GM12865 (cell line): ENCODE measurements around the gene EHD1.

Source experiments
- DNase-seq: peaks from one replicate; pipeline ENCODE4 v3.0.0; 2010; ENCODE audit warnings: low read depth
- H3K4me3 ChIP-seq: 2 replicates; pipeline ENCODE4 v1.5.1; 2011; ENCODE audit warnings: mild to moderate bottlenecking, low read depth, low read length, control low read depth
- CTCF ChIP-seq: IDR thresholded peaks from 2 replicates; pipeline ENCODE4 v1.5.1; 2011; ENCODE audit warnings: low read length, control low read depth, low read depth, inconsistent platforms; ENCODE audit not compliant: insufficient read depth; ENCODE audit errors: missing control alignments

The EHD1 gene

DNA sequence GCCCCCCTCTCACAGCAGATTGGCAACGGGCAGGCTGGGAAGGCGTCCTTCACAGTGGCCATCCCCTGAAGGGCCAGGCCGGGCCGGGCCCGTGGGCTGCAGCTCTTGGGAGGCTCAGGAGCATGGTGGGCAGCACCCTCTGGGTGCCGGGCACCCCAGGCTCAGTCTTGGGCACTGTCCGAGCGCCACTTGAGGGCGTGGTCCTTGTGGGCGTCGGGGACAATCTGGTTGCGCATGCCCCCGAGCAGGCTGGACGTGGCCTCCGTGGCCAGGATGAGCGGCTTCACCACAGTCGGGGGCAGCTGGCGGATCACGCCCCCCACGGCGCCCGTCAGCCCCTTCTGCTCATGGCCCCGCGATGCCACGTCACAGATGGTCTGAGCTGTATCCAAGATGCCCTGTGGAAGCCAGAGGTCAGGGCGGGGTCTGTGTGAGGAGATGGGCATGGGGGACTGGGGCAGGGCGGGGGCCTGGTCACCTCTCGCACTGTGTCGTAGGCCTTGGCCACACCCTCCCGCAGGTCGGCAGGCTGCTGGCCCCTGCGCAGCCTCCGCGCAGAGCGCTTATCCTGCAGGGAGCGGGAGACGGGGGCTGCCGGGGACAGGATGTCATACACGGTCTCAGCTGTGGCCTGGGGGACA, 16.5 kb upstream of the EHD1 start:
- H3K4me3 ChIP-seq, result no peak overlapping the region
- no peak for TF ChIP-seq CTCF
- no peak for DNase-seq

- peak; percentile 91 for DNase-seq
- TF ChIP-seq CTCF, result peak; percentile 99
- H3K4me3 ChIP-seq, result no peak overlapping the region
Observed at GRCh38 chr11:64894070-64894811, 15.8 kb upstream of the EHD1 start.

DNA sequence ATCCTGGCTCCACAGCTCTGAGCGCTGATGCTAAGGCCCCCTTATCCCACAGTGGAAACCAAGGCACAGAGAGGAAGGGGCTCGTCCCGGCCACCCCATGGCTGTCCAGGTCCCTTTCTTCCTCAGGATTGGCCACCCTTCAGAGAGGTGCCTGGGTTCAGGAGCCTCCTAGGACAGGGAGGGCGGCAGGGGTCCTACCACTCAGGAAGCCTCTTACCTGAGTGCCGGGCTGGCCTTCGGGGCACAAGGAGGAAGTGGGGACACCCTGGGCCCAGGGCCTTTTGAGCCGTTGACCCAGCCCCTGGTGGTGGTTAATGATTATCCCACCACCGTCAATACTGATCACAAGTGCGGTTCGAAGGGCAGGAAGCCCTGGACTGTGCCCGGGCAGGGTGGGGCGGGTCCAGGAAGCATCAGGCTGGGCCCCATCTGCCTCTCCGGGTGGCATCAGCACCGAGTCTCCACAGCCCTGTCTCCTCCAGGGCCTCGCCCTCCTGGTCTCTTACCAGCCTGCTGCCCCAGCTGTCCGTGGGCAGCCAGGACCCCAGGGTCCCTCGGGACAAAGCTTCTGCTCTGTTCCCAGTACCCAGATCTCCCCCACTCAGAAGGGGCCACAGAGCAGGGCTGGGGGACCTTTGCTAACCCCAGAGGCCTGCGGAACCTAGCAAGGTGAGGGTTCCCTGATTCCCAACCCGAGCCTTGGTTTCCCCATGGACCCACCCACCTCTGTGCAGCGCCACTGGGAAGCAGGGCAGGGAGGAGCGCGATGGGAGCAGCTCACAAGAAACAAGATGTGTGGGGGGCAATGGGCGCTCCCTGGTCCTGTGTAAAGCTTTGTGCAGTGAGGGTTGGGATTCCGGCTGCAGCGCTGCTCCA, 15.0 kb upstream of the EHD1 start:
- DNase-seq, result no peak
- H3K4me3 ChIP-seq, result no peak overlapping the region
- TF ChIP-seq CTCF, result no peak

- H3K4me3 ChIP-seq, result no peak overlapping the region
- DNase-seq, result no peak
- no peak for TF ChIP-seq CTCF
Observed at GRCh38 chr11:64892838-64893193, 14.4 kb upstream of the EHD1 start.

GRCh38 chr11:64892411-64892831, 14.0 kb upstream of the EHD1 start:
- TF ChIP-seq CTCF, result no peak
- DNase-seq, result no peak
- H3K4me3 ChIP-seq, result no peak overlapping the region

GRCh38 chr11:64891880-64892279, 13.5 kb upstream of the EHD1 start:
- no peak for TF ChIP-seq CTCF
- H3K4me3 ChIP-seq, result no peak overlapping the region

More at GRCh38 chr11:64891880-64892279, 13.5 kb upstream of the EHD1 start:
- no peak for DNase-seq
